Measurements from ENCODE around the gene KCNAB1. TPM values are rescaled to one million over a fixed set of nuclear protein-coding genes. Genes with fewer than 3 reads are reported as not detected.

The KCNAB1 gene
- total RNA-seq, 2 donors from 2014 or later = 0.26 TPM; not detected in 1

- H3K4me3 Mint-ChIP-seq = no peak overlapping the region
- no peak overlapping the region for H3K27ac Mint-ChIP-seq
- H3K36me3 Mint-ChIP-seq (ENCODE audit: low read depth) = no peaks in the 10 kb centered on the region
- no peaks in the 10 kb centered on the region for H3K9me3 ChIP-seq (ENCODE audit: control insufficient read depth, low read length, poor library complexity, severe bottlenecking)
- no peaks in the 10 kb centered on the region for H3K4me1 Mint-ChIP-seq
- no peak for DNase-seq
- ATAC-seq = no peak
- H3K27me3 Mint-ChIP-seq = no peaks in the 10 kb centered on the region
Observed at GRCh38 chr3:156495816-156496215, 375.4 kb downstream of the KCNAB1 start.

DNA sequence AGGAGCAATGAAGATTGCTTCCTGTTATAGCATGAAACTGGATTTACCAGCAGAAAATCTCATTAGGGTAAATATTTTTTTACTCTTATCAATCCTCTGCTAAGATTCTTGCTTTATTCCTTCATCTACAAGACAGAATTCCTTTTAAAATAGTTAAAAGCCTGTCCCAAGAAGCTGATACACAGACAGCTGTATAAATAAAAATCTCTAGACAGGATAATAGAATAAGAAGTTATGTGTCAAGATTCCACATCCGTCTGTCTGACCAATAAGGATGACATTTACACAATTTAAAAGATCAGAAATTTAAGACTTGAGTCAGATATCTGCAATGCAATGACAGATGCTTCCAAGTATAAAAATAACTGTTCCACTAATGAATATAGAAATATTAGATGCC is 376.9 kb downstream of the KCNAB1 start:
- no peak for ATAC-seq
- Mint-ChIP-seq H3K27me3 (no peaks in the 10 kb centered on the region), H3K27ac (no peak overlapping the region), H3K36me3 (ENCODE audit: low read depth) (no peaks in the 10 kb centered on the region), H3K4me3 (no peak overlapping the region), H3K4me1 (no peaks in the 10 kb centered on the region)
- DNase-seq = no peak
- no peaks in the 10 kb centered on the region for H3K9me3 ChIP-seq (ENCODE audit: control insufficient read depth, low read length, poor library complexity, severe bottlenecking)

- no peak for DNase-seq
- H3K9me3 ChIP-seq (ENCODE audit: control insufficient read depth, low read length, poor library complexity, severe bottlenecking) = no peaks in the 10 kb centered on the region
- Mint-ChIP-seq H3K36me3 (ENCODE audit: low read depth) (no peaks in the 10 kb centered on the region), H3K27ac (no peak overlapping the region), H3K27me3 (peaks cover 6% of the 10 kb centered on the region), H3K4me3 (no peak overlapping the region), H3K4me1 (no peaks in the 10 kb centered on the region)
- no peak for ATAC-seq
Observed at GRCh38 chr3:156498307-156498706, 377.9 kb downstream of the KCNAB1 start.

GRCh38 chr3:156507285-156507684 is 386.9 kb downstream of the KCNAB1 start:
- peaks cover 8% of the 10 kb centered on the region for H3K36me3 Mint-ChIP-seq (ENCODE audit: low read depth)
- H3K27me3 Mint-ChIP-seq = peaks cover 28% of the 10 kb centered on the region
- no peak overlapping the region for H3K4me3 Mint-ChIP-seq
- peaks cover 16% of the 10 kb centered on the region for H3K4me1 Mint-ChIP-seq
- DNase-seq = no peak
- H3K9me3 ChIP-seq (ENCODE audit: control insufficient read depth, low read length, poor library complexity, severe bottlenecking) = no peaks in the 10 kb centered on the region
- no peak overlapping the region for H3K27ac Mint-ChIP-seq
- ATAC-seq = no peak

DNA sequence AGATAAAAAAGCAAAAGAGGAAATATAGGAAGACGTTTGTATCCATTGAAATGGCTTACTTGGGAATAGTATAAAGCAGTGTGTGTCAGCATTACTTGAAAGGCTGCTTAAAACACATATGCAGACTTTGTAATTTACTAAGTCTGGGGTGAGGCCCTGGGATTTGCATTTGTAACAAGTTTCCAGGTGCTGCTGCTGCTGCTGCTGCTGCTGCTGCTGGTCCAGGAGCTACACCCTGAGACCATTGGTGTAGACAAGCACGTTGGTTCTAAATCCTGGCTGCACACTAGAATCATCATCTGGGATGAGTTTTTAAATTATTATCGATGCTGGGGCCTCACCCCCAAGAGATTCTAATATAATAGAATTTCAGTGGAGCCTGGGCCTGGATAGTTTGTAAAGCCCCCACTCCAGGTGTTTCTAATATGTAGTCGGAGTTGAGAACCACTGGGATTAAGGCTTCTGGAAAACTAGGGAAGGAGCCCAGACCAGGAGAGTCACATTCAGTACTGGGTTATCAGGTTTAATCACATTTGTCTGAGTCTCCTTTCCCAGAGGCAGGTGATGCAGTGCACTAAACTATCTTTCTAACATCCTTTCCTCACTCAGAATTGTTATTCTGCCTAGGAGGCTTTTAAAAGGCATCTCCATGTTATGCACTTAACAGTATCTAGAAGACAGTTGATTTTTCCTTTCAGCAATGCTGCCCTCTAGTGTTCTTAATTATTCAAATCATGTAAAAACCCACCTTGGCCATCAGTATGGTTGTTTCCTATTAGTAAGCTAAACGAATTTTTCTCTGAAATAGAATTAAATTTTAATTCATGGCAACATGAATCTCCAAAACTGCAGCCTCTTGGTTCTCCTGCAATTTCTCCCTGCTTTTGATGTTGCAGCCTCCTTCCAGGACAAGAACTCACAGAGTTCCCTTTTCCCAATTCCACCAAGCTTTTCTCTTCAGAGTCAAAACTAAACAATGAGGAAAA is 389.1 kb downstream of the KCNAB1 start:
- Mint-ChIP-seq H3K27ac (no peak overlapping the region), H3K4me3 (no peak overlapping the region), H3K27me3 (peaks cover 22% of the 10 kb centered on the region), H3K4me1 (peaks cover 17% of the 10 kb centered on the region), H3K36me3 (ENCODE audit: low read depth) (peaks cover 8% of the 10 kb centered on the region)
- no peaks in the 10 kb centered on the region for H3K9me3 ChIP-seq (ENCODE audit: control insufficient read depth, low read length, poor library complexity, severe bottlenecking)
- no peak for DNase-seq
- ATAC-seq = peak; percentile 75

DNA sequence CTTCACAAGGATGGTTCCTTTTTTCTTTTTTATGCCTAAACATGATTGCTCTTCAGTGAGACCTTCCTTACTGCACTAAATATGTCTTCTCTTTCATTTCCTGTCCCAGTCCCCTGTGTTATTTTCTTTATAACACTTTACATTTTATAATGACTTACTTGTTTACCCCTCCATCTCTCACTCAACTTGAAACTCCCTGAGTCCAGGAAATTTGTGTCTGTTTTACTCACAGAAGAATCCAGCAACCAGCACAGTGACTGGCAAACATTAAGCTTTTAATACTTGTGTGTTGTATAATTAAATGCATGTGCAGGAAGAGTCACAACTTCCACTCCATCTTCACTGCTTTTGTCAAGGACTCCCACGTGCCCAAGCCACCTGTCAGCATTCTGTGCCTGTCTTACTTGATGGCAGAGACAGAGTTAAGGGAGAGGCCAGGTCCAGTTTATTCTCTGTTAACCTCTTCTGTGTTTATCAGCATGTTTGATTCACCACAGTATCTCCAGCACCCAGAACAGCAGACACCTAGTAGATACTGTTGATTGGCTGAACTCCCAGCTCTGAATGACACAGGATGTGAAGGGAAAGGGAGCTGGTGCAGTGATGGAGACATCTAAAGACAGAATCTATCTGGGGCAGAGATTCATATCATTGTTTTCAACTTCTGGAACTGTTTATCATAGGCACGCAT is 391.8 kb downstream of the KCNAB1 start:
- peaks cover 17% of the 10 kb centered on the region for H3K4me1 Mint-ChIP-seq
- DNase-seq (no peak), ATAC-seq (peak; percentile 66)
- peak overlapping the region; percentile 56 for H3K4me3 Mint-ChIP-seq
- peaks cover 6% of the 10 kb centered on the region for H3K36me3 Mint-ChIP-seq (ENCODE audit: low read depth)
- no peaks in the 10 kb centered on the region for H3K9me3 ChIP-seq (ENCODE audit: control insufficient read depth, low read length, poor library complexity, severe bottlenecking)
- H3K27ac Mint-ChIP-seq = peak overlapping the region; percentile 83
- peaks cover 8% of the 10 kb centered on the region for H3K27me3 Mint-ChIP-seq

DNA sequence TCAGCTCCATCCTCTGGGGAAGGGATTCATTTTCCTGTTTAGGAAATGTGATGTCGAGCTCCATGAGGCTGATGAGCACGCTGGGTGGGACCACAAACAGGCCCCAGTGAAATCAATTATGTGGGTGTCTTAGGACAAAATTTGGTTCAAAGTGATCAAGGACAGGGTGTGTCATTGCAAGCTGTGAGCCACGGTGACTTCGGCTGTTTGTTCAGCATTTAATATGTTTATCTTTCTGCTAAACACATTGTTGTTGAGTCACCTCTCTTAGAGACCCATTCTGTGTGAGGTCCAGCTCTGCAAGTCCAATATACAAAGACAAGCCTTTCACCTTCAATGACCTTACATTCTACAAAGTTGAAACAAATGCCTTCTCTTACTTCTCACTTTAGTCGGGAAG is 393.2 kb downstream of the KCNAB1 start:
- DNase-seq (no peak), ATAC-seq (no peak)
- H3K4me3 Mint-ChIP-seq = no peak overlapping the region
- peaks cover 19% of the 10 kb centered on the region for H3K4me1 Mint-ChIP-seq
- H3K36me3 Mint-ChIP-seq (ENCODE audit: low read depth) = peaks cover 6% of the 10 kb centered on the region
- no peaks in the 10 kb centered on the region for H3K9me3 ChIP-seq (ENCODE audit: control insufficient read depth, low read length, poor library complexity, severe bottlenecking)
- H3K27ac Mint-ChIP-seq = no peak overlapping the region
- H3K27me3 Mint-ChIP-seq = peaks cover 5% of the 10 kb centered on the region

- H3K27ac Mint-ChIP-seq = no peak overlapping the region
- peaks cover 6% of the 10 kb centered on the region for H3K27me3 Mint-ChIP-seq
- no peak for DNase-seq
- H3K4me3 Mint-ChIP-seq = no peak overlapping the region
- H3K4me1 Mint-ChIP-seq = peaks cover 14% of the 10 kb centered on the region
- H3K9me3 ChIP-seq (ENCODE audit: control insufficient read depth, low read length, poor library complexity, severe bottlenecking) = no peaks in the 10 kb centered on the region
- ATAC-seq = no peak
- H3K36me3 Mint-ChIP-seq (ENCODE audit: low read depth) = peaks cover 6% of the 10 kb centered on the region
Observed at GRCh38 chr3:156516284-156516683, 395.9 kb downstream of the KCNAB1 start.

DNA sequence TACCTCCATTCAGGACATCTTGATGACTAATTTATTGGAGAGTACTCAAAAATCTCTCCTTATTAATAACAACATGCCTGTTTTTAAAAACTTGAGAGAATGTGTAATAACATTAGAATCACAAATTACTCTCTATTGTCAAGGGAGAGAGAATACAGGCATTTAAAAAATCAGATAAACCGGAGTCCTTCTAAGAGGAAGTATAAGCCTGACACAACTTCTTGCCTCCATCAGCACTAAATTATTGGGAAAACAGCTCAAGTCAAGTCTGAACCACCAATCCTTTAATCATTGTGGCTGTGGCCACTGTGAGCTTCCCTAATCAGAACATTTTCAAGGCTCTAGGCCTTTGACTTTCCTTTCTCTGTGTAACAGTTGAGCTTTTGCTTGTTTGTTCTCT is 396.6 kb downstream of the KCNAB1 start:
- peaks cover 6% of the 10 kb centered on the region for H3K27me3 Mint-ChIP-seq

DNA sequence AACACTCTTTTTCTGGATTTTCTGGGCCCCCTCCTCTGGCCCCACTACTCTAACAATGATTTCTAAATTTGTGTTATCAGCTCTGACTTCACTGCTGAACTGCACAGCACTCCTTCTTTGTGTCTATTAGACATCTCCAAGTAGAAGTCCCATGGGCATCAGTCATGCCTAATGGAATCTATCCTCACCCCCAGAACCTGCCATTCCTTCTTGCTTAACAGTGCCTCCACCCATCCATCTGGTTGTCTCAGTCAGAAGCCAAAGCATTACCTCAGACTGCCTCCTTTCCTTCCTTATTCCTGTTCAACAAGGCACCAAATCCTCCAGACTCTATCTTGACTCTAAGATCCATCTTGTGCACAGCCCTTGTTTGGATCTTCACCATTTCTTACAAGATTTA is 398.3 kb downstream of the KCNAB1 start:
- Mint-ChIP-seq H3K27me3 (peaks cover 6% of the 10 kb centered on the region), H3K4me1 (peaks cover 4% of the 10 kb centered on the region)
- no peak for ATAC-seq

More for the DNA sequence above, 396.6 kb downstream of the KCNAB1 start:
- Mint-ChIP-seq H3K4me1 (peaks cover 7% of the 10 kb centered on the region), H3K36me3 (ENCODE audit: low read depth) (no peaks in the 10 kb centered on the region), H3K27ac (no peak overlapping the region), H3K4me3 (no peak overlapping the region)
- ATAC-seq (no peak), DNase-seq (no peak)
- no peaks in the 10 kb centered on the region for H3K9me3 ChIP-seq (ENCODE audit: control insufficient read depth, low read length, poor library complexity, severe bottlenecking)

GRCh38 chr3:156519758-156520162 is 399.4 kb downstream of the KCNAB1 start:
- Mint-ChIP-seq H3K27ac (no peak overlapping the region), H3K4me1 (peaks cover 12% of the 10 kb centered on the region), H3K27me3 (peaks cover 6% of the 10 kb centered on the region), H3K36me3 (ENCODE audit: low read depth) (peaks cover 2% of the 10 kb centered on the region), H3K4me3 (no peak overlapping the region)
- ATAC-seq (no peak), DNase-seq (no peak)
- H3K9me3 ChIP-seq (ENCODE audit: control insufficient read depth, low read length, poor library complexity, severe bottlenecking) = no peaks in the 10 kb centered on the region

More for the DNA sequence above, 398.3 kb downstream of the KCNAB1 start:
- no peak for DNase-seq
- no peaks in the 10 kb centered on the region for H3K9me3 ChIP-seq (ENCODE audit: control insufficient read depth, low read length, poor library complexity, severe bottlenecking)
- no peak overlapping the region for H3K27ac Mint-ChIP-seq
- no peak overlapping the region for H3K4me3 Mint-ChIP-seq
- H3K36me3 Mint-ChIP-seq (ENCODE audit: low read depth) = peaks cover 2% of the 10 kb centered on the region

DNA sequence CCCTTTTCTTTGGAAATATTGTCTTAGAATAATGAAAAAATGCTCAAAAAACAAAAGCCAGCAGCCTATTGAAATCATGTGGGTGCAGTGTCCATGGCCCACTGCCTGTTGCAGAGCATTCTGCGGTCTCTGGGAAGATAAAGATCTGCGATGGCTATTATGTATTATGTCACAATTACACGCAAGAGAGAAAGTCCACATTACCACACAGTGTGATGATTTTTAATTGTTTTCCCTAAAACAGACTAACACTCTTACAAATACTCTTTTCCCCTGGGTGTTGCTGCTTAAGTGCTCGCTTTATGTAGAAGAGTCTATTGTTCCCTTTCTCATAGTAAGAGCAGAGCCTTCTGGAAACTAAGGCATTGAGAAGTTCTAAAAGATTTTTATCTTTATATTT is 402.3 kb downstream of the KCNAB1 start:
- DNase-seq = no peak
- H3K27ac Mint-ChIP-seq = no peak overlapping the region
- H3K27me3 Mint-ChIP-seq = peaks cover 6% of the 10 kb centered on the region
- H3K9me3 ChIP-seq (ENCODE audit: control insufficient read depth, low read length, poor library complexity, severe bottlenecking) = no peaks in the 10 kb centered on the region
- peaks cover 12% of the 10 kb centered on the region for H3K4me1 Mint-ChIP-seq
- H3K4me3 Mint-ChIP-seq = no peak overlapping the region
- ATAC-seq = no peak
- H3K36me3 Mint-ChIP-seq (ENCODE audit: low read depth) = peaks cover 2% of the 10 kb centered on the region

- no peak overlapping the region for H3K4me3 Mint-ChIP-seq
- H3K4me1 Mint-ChIP-seq = peaks cover 24% of the 10 kb centered on the region
- ATAC-seq (no peak), DNase-seq (no peak)
- H3K27ac Mint-ChIP-seq = no peak overlapping the region
- H3K9me3 ChIP-seq (ENCODE audit: control insufficient read depth, low read length, poor library complexity, severe bottlenecking) = no peaks in the 10 kb centered on the region
- H3K27me3 Mint-ChIP-seq = no peaks in the 10 kb centered on the region
- H3K36me3 Mint-ChIP-seq (ENCODE audit: low read depth) = peaks cover 15% of the 10 kb centered on the region
Observed at GRCh38 chr3:156525808-156526207, 405.4 kb downstream of the KCNAB1 start.
